ENCODE results near the gene GAS7.
"Not testable (repeated sequence)": the region's sequence is repeated elsewhere in the genome, so short reads cannot be mapped to it uniquely, and the experiment has no call there.

Gene GAS7

DNA sequence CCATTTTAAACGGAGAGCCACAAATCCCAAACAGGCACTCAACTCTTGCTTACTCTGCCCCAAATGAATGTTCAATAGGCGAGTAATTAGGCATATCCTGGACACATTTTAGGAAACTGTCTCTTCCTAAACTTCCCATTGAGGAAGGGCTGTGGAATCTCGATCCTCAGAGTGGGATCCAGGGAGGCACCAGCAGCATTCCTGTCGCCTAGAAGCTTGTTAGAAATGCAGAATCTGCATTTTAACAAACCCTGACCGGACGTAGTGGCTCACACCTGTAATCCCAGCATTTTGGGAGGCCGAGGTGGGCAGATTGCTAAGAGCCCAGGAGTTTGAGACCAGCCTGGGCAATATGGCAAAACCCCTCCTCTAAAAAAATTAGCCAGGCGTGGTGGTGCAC is 95.6 kb downstream of the GAS7 start:
- Histone ChIP-seq H3K27me3 (ENCODE audit: control insufficient read depth, insufficient read depth, low read length, poor library complexity, severe bottlenecking) (no peaks in the 10 kb centered on the region), H3K27ac (ENCODE audit: insufficient read depth, low read depth, low read length, poor library complexity, severe bottlenecking) (no peak overlapping the region), H3K4me1 (ENCODE audit: control insufficient read depth, insufficient read depth, low read length) (no peaks in the 10 kb centered on the region), H3K36me3 (ENCODE audit: control insufficient read depth, insufficient read depth, low read length) (no peaks in the 10 kb centered on the region), H3K4me3 (ENCODE audit: insufficient read depth, low read depth, low read length) (no peak overlapping the region), H3K9me3 (ENCODE audit: control insufficient read depth, low read length) (no peaks in the 10 kb centered on the region)
- 89 to 90% methylated on average over 8 of the region's 8 CpGs for whole genome bisulfite sequencing, 2 experiments

DNA sequence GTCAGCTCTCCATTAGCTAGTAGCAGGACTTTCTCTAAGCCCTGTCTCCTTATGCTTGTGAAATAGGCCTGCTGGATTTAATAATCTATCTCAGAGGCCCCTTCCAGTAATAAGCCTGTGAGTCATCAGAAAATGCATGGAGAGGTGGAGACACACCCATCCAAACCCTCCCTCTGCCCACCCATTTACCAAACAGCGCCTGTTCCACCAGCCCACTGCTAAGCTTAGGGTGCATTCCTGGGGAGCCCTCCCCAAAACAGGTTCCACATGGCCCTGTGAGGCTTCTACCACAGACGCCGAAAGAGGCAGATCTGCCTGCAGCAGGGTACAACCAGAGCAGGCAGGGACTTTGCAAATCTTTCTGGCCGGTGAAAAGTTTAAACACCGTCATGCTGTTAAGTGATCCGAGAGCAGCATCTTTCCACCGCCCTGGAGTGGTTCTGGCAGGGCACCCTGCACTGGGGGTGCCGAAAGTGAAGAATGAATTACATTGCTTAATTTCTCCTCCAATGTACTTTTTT is 99.3 kb downstream of the GAS7 start:
- Histone ChIP-seq H3K4me1 (ENCODE audit: control insufficient read depth, insufficient read depth, low read length) (no peaks in the 10 kb centered on the region), H3K27ac (ENCODE audit: insufficient read depth, low read depth, low read length, poor library complexity, severe bottlenecking) (no peak overlapping the region), H3K9me3 (ENCODE audit: control insufficient read depth, low read length) (no peaks in the 10 kb centered on the region), H3K36me3 (ENCODE audit: control insufficient read depth, insufficient read depth, low read length) (no peaks in the 10 kb centered on the region), H3K4me3 (ENCODE audit: insufficient read depth, low read depth, low read length) (no peak overlapping the region), H3K27me3 (ENCODE audit: control insufficient read depth, insufficient read depth, low read length, poor library complexity, severe bottlenecking) (no peaks in the 10 kb centered on the region)
- WGBS, 2 experiments = 86 to 88% methylated on average over 8 of the region's 8 CpGs

- Histone ChIP-seq H3K4me1 (ENCODE audit: control insufficient read depth, insufficient read depth, low read length) (no peaks in the 10 kb centered on the region), H3K27ac (ENCODE audit: insufficient read depth, low read depth, low read length, poor library complexity, severe bottlenecking) (no peak overlapping the region), H3K9me3 (ENCODE audit: control insufficient read depth, low read length) (no peaks in the 10 kb centered on the region), H3K4me3 (ENCODE audit: insufficient read depth, low read depth, low read length) (no peak overlapping the region), H3K36me3 (ENCODE audit: control insufficient read depth, insufficient read depth, low read length) (no peaks in the 10 kb centered on the region), H3K27me3 (ENCODE audit: control insufficient read depth, insufficient read depth, low read length, poor library complexity, severe bottlenecking) (no peaks in the 10 kb centered on the region)
- WGBS, 2 experiments = 92% methylated on average over 8 of the region's 8 CpGs
Measured at GRCh38 chr17:10096596-10096995, 101.8 kb downstream of the GAS7 start.

DNA sequence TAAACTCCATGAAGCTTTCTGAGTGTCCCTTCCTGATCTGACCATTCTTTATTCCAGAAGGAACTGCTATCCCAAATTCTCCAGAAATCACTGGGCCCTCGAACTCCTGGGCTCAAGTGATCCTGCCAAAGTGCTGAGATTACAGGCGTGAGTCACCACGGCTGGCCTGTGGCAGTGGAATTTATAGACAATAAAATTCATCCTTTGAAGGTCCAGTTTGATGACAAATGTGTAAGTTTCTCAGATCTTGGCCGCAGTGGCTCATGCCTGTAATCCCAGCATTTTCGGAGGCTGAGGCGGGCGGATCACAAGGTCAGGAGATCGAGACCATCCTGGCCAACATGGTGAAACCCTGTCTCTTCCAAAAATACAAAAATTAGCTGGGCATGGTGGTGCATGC is 103.1 kb downstream of the GAS7 start:
- WGBS, 2 experiments = 95 to 96% methylated on average over 8 of the region's 8 CpGs
- H3K4me1 ChIP-seq (ENCODE audit: control insufficient read depth, insufficient read depth, low read length); H3K4me3 ChIP-seq (ENCODE audit: insufficient read depth, low read depth, low read length); H3K27ac ChIP-seq (ENCODE audit: insufficient read depth, low read depth, low read length, poor library complexity, severe bottlenecking); H3K9me3 ChIP-seq (ENCODE audit: control insufficient read depth, low read length); H3K36me3 ChIP-seq (ENCODE audit: control insufficient read depth, insufficient read depth, low read length); H3K27me3 ChIP-seq (ENCODE audit: control insufficient read depth, insufficient read depth, low read length, poor library complexity, severe bottlenecking): not testable (repeated sequence)

DNA sequence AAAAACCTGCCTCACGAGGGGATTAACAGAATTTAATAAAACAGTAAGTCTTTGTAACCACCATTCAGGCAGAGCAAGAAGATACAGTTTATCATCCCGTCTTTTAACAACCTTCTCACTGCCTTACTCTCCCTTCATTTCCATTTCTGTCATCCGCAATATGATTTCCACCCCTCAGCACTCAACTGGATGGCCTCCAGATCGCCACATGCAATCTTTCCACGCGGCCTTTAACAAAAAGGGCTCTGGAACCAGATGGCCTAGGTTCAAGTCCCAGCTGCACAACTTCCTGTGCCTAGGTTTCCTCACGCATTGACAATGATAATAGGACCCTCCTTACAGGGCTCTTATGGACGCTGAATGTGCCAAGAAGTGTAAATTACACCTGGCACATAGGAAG is 103.6 kb downstream of the GAS7 start:
- WGBS, 2 experiments = 94 to 95% methylated on average over 8 of the region's 8 CpGs
- no peaks in the 10 kb centered on the region for H3K9me3 ChIP-seq (ENCODE audit: control insufficient read depth, low read length)
- no peaks in the 10 kb centered on the region for H3K36me3 ChIP-seq (ENCODE audit: control insufficient read depth, insufficient read depth, low read length)
- H3K4me1 ChIP-seq (ENCODE audit: control insufficient read depth, insufficient read depth, low read length) = no peaks in the 10 kb centered on the region
- no peak overlapping the region for H3K4me3 ChIP-seq (ENCODE audit: insufficient read depth, low read depth, low read length)
- no peaks in the 10 kb centered on the region for H3K27me3 ChIP-seq (ENCODE audit: control insufficient read depth, insufficient read depth, low read length, poor library complexity, severe bottlenecking)
- H3K27ac ChIP-seq (ENCODE audit: insufficient read depth, low read depth, low read length, poor library complexity, severe bottlenecking) = no peak overlapping the region

DNA sequence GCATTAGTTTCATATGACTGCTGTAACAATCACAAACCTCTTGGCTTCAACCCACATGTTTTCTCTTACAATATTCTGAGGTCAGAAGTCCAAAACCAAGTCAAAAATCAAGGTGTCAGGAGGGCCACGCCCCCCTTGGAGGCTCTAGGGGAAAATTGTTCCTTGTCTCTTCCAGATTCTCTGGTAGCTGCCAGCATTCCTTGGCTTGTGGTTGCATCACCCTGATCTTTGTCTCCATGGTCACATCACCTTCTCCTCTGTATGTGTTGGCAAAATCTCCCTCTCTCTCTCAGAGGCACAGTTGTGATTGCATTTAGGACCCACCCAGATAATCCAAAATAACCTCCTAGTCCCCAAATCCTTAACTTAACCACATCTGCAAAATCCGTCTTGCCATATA is 105.8 kb downstream of the GAS7 start:
- Histone ChIP-seq H3K36me3 (ENCODE audit: control insufficient read depth, insufficient read depth, low read length) (no peaks in the 10 kb centered on the region), H3K9me3 (ENCODE audit: control insufficient read depth, low read length) (no peaks in the 10 kb centered on the region), H3K4me1 (ENCODE audit: control insufficient read depth, insufficient read depth, low read length) (no peaks in the 10 kb centered on the region), H3K4me3 (ENCODE audit: insufficient read depth, low read depth, low read length) (no peak overlapping the region), H3K27ac (ENCODE audit: insufficient read depth, low read depth, low read length, poor library complexity, severe bottlenecking) (no peak overlapping the region), H3K27me3 (ENCODE audit: control insufficient read depth, insufficient read depth, low read length, poor library complexity, severe bottlenecking) (no peaks in the 10 kb centered on the region)
- 83 to 88% methylated on average over 2 of the region's 2 CpGs for WGBS, 2 experiments

- no peak overlapping the region for H3K4me3 ChIP-seq (ENCODE audit: insufficient read depth, low read depth, low read length)
- H3K27me3 ChIP-seq (ENCODE audit: control insufficient read depth, insufficient read depth, low read length, poor library complexity, severe bottlenecking) = no peaks in the 10 kb centered on the region
- WGBS, 2 experiments = 89 to 93% methylated on average over 5 of the region's 5 CpGs
- H3K36me3 ChIP-seq (ENCODE audit: control insufficient read depth, insufficient read depth, low read length) = no peaks in the 10 kb centered on the region
- no peak overlapping the region for H3K27ac ChIP-seq (ENCODE audit: insufficient read depth, low read depth, low read length, poor library complexity, severe bottlenecking)
- H3K4me1 ChIP-seq (ENCODE audit: control insufficient read depth, insufficient read depth, low read length) = no peaks in the 10 kb centered on the region
- no peaks in the 10 kb centered on the region for H3K9me3 ChIP-seq (ENCODE audit: control insufficient read depth, low read length)
Measured at GRCh38 chr17:10091046-10091445, 107.4 kb downstream of the GAS7 start.

DNA sequence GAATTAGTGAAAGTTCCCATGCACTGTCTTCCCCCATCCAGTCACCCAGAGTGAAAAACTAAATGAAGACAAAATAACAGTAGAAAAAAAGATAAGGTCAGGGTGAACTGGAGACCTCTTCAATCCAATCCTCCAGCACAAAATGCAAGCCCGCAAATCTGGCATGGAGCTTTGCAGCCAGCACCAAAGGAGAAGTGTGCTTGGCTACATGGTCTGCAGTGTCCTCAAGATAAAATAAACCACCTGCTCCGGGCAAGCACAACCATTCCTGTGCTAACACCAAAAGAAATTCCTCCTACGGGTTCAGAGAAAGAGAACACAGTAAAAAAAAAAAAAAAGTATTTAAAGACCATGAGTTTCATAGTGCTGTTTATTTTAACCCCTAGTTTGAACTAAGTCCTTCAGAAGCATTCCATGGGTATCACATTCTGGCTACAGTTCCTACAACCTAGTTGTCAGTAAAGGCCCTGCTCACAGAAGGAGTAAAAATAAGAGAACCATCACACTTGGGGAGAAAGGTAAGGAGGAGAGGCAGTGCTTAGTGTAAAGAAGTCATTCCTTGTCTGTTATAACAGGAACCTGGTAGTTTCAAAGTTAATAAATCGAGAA is 109.1 kb downstream of the GAS7 start:
- no peak overlapping the region for H3K4me3 ChIP-seq (ENCODE audit: insufficient read depth, low read depth, low read length)
- no peaks in the 10 kb centered on the region for H3K36me3 ChIP-seq (ENCODE audit: control insufficient read depth, insufficient read depth, low read length)
- no peaks in the 10 kb centered on the region for H3K4me1 ChIP-seq (ENCODE audit: control insufficient read depth, insufficient read depth, low read length)
- 96 to 100% methylated on average over 2 to 4 of the region's 4 CpGs for WGBS, 2 experiments
- H3K27ac ChIP-seq (ENCODE audit: insufficient read depth, low read depth, low read length, poor library complexity, severe bottlenecking) = no peak overlapping the region
- H3K9me3 ChIP-seq (ENCODE audit: control insufficient read depth, low read length) = no peaks in the 10 kb centered on the region
- no peaks in the 10 kb centered on the region for H3K27me3 ChIP-seq (ENCODE audit: control insufficient read depth, insufficient read depth, low read length, poor library complexity, severe bottlenecking)

DNA sequence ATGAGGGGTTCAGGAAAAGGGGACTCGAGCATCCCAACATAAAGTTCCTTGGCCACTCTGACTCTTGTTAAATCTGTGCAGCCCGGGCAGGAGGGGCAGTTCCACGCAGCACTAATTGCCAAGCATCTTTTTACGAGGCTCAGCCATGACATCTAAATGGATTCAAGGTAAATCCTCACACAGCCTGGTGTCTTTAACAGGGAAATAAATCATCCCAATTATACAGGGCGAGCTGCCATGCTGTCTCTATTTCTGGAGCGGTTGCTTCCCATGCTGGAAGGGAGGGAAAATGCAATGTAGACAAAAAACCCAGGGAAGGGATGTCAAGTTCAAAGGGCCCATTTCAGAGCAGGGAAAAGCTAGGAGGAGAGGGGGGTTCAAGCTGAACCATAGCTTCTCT is 110.0 kb downstream of the GAS7 start:
- no peak overlapping the region for H3K4me3 ChIP-seq (ENCODE audit: insufficient read depth, low read depth, low read length)
- H3K27ac ChIP-seq (ENCODE audit: insufficient read depth, low read depth, low read length, poor library complexity, severe bottlenecking) = no peak overlapping the region
- no peaks in the 10 kb centered on the region for H3K27me3 ChIP-seq (ENCODE audit: control insufficient read depth, insufficient read depth, low read length, poor library complexity, severe bottlenecking)
- no peaks in the 10 kb centered on the region for H3K9me3 ChIP-seq (ENCODE audit: control insufficient read depth, low read length)
- H3K4me1 ChIP-seq (ENCODE audit: control insufficient read depth, insufficient read depth, low read length) = no peaks in the 10 kb centered on the region
- WGBS, 2 experiments = 93 to 94% methylated on average over 6 of the region's 6 CpGs
- no peaks in the 10 kb centered on the region for H3K36me3 ChIP-seq (ENCODE audit: control insufficient read depth, insufficient read depth, low read length)

- H3K36me3 ChIP-seq (ENCODE audit: control insufficient read depth, insufficient read depth, low read length) = no peaks in the 10 kb centered on the region
- H3K27ac ChIP-seq (ENCODE audit: insufficient read depth, low read depth, low read length, poor library complexity, severe bottlenecking) = no peak overlapping the region
- H3K4me3 ChIP-seq (ENCODE audit: insufficient read depth, low read depth, low read length) = no peak overlapping the region
- H3K4me1 ChIP-seq (ENCODE audit: control insufficient read depth, insufficient read depth, low read length) = no peaks in the 10 kb centered on the region
- peaks cover 3% of the 10 kb centered on the region for H3K9me3 ChIP-seq (ENCODE audit: control insufficient read depth, low read length)
- no peaks in the 10 kb centered on the region for H3K27me3 ChIP-seq (ENCODE audit: control insufficient read depth, insufficient read depth, low read length, poor library complexity, severe bottlenecking)
- 92 to 95% methylated on average over 3 of the region's 3 CpGs for WGBS, 2 experiments
Measured at GRCh38 chr17:10087355-10087754, 111.1 kb downstream of the GAS7 start.

DNA sequence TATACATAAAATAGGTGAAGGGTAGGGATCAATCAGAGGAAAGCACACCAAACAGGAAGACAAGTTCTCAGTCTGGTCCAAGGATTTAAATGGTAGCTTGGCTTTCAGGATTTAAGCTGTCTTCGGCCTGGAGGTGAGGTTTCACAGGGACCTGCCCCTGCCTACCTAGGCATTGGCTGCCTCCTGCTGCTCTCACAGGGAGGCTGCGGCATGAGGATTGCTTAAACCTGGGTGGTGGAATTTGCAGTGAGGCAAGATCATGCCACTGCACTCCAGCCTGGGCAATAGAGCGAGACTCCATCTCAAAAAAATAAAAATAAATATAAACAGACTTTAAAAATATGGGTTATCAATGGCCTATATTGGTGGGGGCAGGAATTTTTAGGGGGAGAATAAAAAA is 114.5 kb downstream of the GAS7 start:
- no peak overlapping the region for H3K27ac ChIP-seq (ENCODE audit: insufficient read depth, low read depth, low read length, poor library complexity, severe bottlenecking)
- 93 to 95% methylated on average over 2 of the region's 3 CpGs for WGBS, 2 experiments
- peaks cover 3% of the 10 kb centered on the region for H3K9me3 ChIP-seq (ENCODE audit: control insufficient read depth, low read length)
- H3K36me3 ChIP-seq (ENCODE audit: control insufficient read depth, insufficient read depth, low read length) = no peaks in the 10 kb centered on the region
- H3K4me1 ChIP-seq (ENCODE audit: control insufficient read depth, insufficient read depth, low read length) = no peaks in the 10 kb centered on the region
- H3K27me3 ChIP-seq (ENCODE audit: control insufficient read depth, insufficient read depth, low read length, poor library complexity, severe bottlenecking) = no peaks in the 10 kb centered on the region
- H3K4me3 ChIP-seq (ENCODE audit: insufficient read depth, low read depth, low read length) = no peak overlapping the region
